K562 (cell line): Measurements from ENCODE around the gene FAM114A1. TPM values are rescaled to one million over a fixed set of nuclear protein-coding genes. Genes with fewer than 3 reads are reported as not detected.

ENCODE experiments used
- ATAC-seq: fragments of 200-7000 bp; cut with Tn5 transposase; 3 replicates; pipeline ENCODE4 v1.9.1; 2020; ENCODE audit warnings: moderate library complexity
- BruUV-seq: library from RNA; stranded (reverse); fragments of 400-500 nt; replicated peaks from 2 replicates; lab custom pipeline; 2021; lab: Mats Ljungman, UMichigan
- CTCF ChIA-PET: fragments of 300-600 bp; formaldehyde crosslinking; extraction: SDS; loops from one replicate; lab custom pipeline; 2021; ENCODE audit warnings: low intra/inter-chr PET ratio; lab: Yijun Ruan, JAX
- POLR2A ChIA-PET: fragments of 300-600, 350-650 bp; sonication (Branson Sonifier 250); formaldehyde crosslinking; extraction: SDS; loops from one replicate; lab custom pipeline; 2021; ENCODE audit warnings: antibody characterized with exemption, inconsistent platforms; lab: Yijun Ruan, JAX
- DNase-seq, 4 experiments: peaks; one replicate each; pipeline versions ENCODE4 v3.0.0 to v3.0.0-alpha.2; 2011 to 2018; ENCODE audit warnings: low spot score in 3 of 4, mixed read lengths in 3 of 4; ENCODE audit errors: extremely low read depth in 1 of 4
- FAIRE-seq: peaks from 2 replicates; lab custom pipeline; 2011; peaks lifted over from hg19 to GRCh38; lab: Jason Lieb, UNC
- H2AFZ ChIP-seq: 2 replicates; pipeline ENCODE4 v1.6.0; 2011; ENCODE audit warnings: low read depth, low read length, control low read depth, inconsistent platforms
- H3K27ac ChIP-seq: fragments of 200-600 bp; 3 replicates; pipeline ENCODE4 v1.8.0; 2011; ENCODE audit warnings: low read depth, mild to moderate bottlenecking, control low read depth, inconsistent platforms, low read length, moderate library complexity, mixed read lengths; ENCODE audit errors: extremely low read depth
- H3K27me3 ChIP-seq, 2 experiments: fragments of 300-600 bp in 1 of 2; 2 replicates in 1 of 2; 3 replicates in 1 of 2; pipeline versions ENCODE4 v1.6.0 to v1.8.0; 2011; ENCODE audit warnings: inconsistent platforms in 2 of 2, low read length in 2 of 2, mild to moderate bottlenecking in 1 of 2, mixed read lengths in 1 of 2, moderate library complexity in 1 of 2; ENCODE audit not compliant: control insufficient read depth in 2 of 2, insufficient read depth in 2 of 2
- H3K36me3 ChIP-seq: fragments of 300-600 bp; 3 replicates; pipeline ENCODE4 v1.8.0; 2011; ENCODE audit warnings: mild to moderate bottlenecking, low read length, inconsistent platforms; ENCODE audit not compliant: control insufficient read depth, insufficient read depth
- H3K4me1 ChIP-seq, 2 experiments: fragments of 200-600 bp in 1 of 2; replicated peaks in 1 of 2; 2 replicates in 1 of 2; 3 replicates in 1 of 2; pipeline versions ENCODE4 v1.5.1 to v1.8.0; 2011; ENCODE audit warnings: inconsistent platforms in 2 of 2, low read length in 2 of 2, mild to moderate bottlenecking in 1 of 2, mixed read lengths in 1 of 2, moderate library complexity in 1 of 2; ENCODE audit not compliant: control insufficient read depth in 2 of 2, insufficient read depth in 2 of 2
- H3K4me2 ChIP-seq: 2 replicates; pipeline ENCODE4 v1.6.1; 2011; ENCODE audit warnings: low read length, control low read depth, inconsistent platforms, mixed read lengths; ENCODE audit not compliant: insufficient read depth
- H3K4me3 ChIP-seq: fragments of 200-600 bp; sonication (generic), shearing (Covaris generic); 2 replicates; pipeline ENCODE4 v1.5.1; 2016; ENCODE audit warnings: control low read depth, inconsistent platforms
- H3K79me2 ChIP-seq: fragments of 200-600 bp; 3 replicates; pipeline ENCODE4 v1.8.0; 2011; ENCODE audit warnings: low read length, inconsistent platforms; ENCODE audit not compliant: control insufficient read depth, insufficient read depth
- H3K9ac ChIP-seq, 2 experiments: 2 replicates each; pipeline versions ENCODE4 v1.6.0 to v1.6.1; 2011; ENCODE audit warnings: low read depth in 2 of 2, low read length in 2 of 2, control low read depth in 1 of 2, inconsistent platforms in 1 of 2, mild to moderate bottlenecking in 1 of 2, mixed read lengths in 1 of 2; ENCODE audit not compliant: insufficient read depth in 1 of 2
- H3K9me1 ChIP-seq: one replicate; pipeline ENCODE4 v1.6.0; 2011; ENCODE audit warnings: inconsistent platforms, mild to moderate bottlenecking, low read length, moderate library complexity; ENCODE audit not compliant: control insufficient read depth, insufficient read depth
- H3K9me3 ChIP-seq: replicated peaks from 2 replicates; pipeline ENCODE4 v1.5.1; 2011; ENCODE audit warnings: low read depth, low read length, inconsistent platforms; ENCODE audit not compliant: control insufficient read depth, insufficient read depth
- H4K20me1 ChIP-seq: replicated peaks from 2 replicates; pipeline ENCODE4 v1.6.1; 2011; ENCODE audit warnings: low read length, inconsistent platforms, mixed read lengths; ENCODE audit not compliant: control insufficient read depth, insufficient read depth
- EGR1 ChIP-seq: fragments of 450-650 bp; conservative IDR thresholded peaks from 2 replicates; pipeline ENCODE4 v1.6.1; 2017; ENCODE audit warnings: mild to moderate bottlenecking
- EP400 ChIP-seq: fragments of 450-650 bp; IDR thresholded peaks from 2 replicates; pipeline ENCODE4 v1.6.1; 2017; ENCODE audit warnings: antibody characterized with exemption, mild to moderate bottlenecking, moderate library complexity
- NR0B1 ChIP-seq: fragments of 450-650 bp; IDR thresholded peaks from one replicate; pipeline ENCODE4 v1.6.1; 2018; ENCODE audit warnings: mild to moderate bottlenecking, moderate library complexity; ENCODE audit not compliant: partially characterized antibody
- ZBTB43 ChIP-seq: sonication (generic); formaldehyde crosslinking; IDR thresholded peaks from 2 replicates; pipeline ENCODE4 v1.8.0; 2023; ENCODE audit warnings: mild to moderate bottlenecking, missing genetic modification reagents
- in situ Hi-C: fragments of 300-500 bp; cut with MboI; formaldehyde crosslinking; loops from 4 replicates; pipeline ENCODE4 v1.15.0; 2018; ENCODE audit warnings: inconsistent platforms, mixed read lengths
- intact Hi-C: fragments of 100-400 bp; cut with micrococcal nuclease; formaldehyde crosslinking; loops from 2 replicates; pipeline ENCODE4 v1.14.2; 2022
- polyA plus RNA-seq, 8 experiments: library from polyadenylated mRNA; depleted of rRNA in 4 of 8; stranded (reverse) in 5 of 8; unstranded in 3 of 8; fragments of >200 nt; fragmentation: Nextera tagmentation in 2 of 8; fragmentation: Illumina TruSeq in 1 of 8; extraction: Ambion mirVana in 2 of 8; extraction: Trizol in 1 of 8; gene quantifications; 2 replicates each; pipeline versions ENCODE4 v1.2.1 to v1.2.3, GENCODE V29; 2011 to 2014; ENCODE audit warnings: inconsistent platforms in 1 of 8, missing spikeins in 1 of 8
- total RNA-seq, 7 experiments: library from RNA; depleted of rRNA in 6 of 7; stranded (reverse); fragments of >200 nt in 6 of 7; fragmentation: Illumina TruSeq in 2 of 7; extraction: Trizol in 2 of 7; gene quantifications; 2 replicates each; pipeline versions ENCODE4 v1.2.1 to v1.2.3, GENCODE V29; 2011 to 2021; ENCODE audit warnings: low replicate concordance in 1 of 7

Gene FAM114A1
- total and polyA plus RNA-seq, 9 of the 15 experiments (the other 6 are each of a cell fraction or from before 2014, with no cell fraction given), result 1.8 to 12.0 (median 4.3) TPM

GRCh38 chr4:38831653-38832052 is 36.0 kb upstream of the FAM114A1 start:
- Histone ChIP-seq H4K20me1 (no peaks in the 10 kb centered on the region), H3K27ac (no peak overlapping the region), H3K4me3 (no peak overlapping the region), H3K4me2 (no peak overlapping the region), H3K27me3 (no peaks in the 10 kb centered on the region), H2AFZ (no peak overlapping the region), H3K9ac (no peak overlapping the region), H3K79me2 (no peaks in the 10 kb centered on the region), H3K9me1 (no peaks in the 10 kb centered on the region), H3K4me1 (no peaks in the 10 kb centered on the region), H3K36me3 (no peaks in the 10 kb centered on the region), H3K9me3 (no peaks in the 10 kb centered on the region)
- no peak for ATAC-seq
- no peak for FAIRE-seq
- no peak for TF ChIP-seq EP400
- no peak for TF ChIP-seq EGR1
- no peak for TF ChIP-seq ZBTB43 (CRISPR knock-in tag)
- TF ChIP-seq NR0B1, result no peak
- BruUV-seq, result no TSS peak
- ChIA-PET CTCF (interaction anchor here (0.6 kb wide), 1 partner anchor 910 kb away, joined by 3 read pairs; no protein-coding TSS in a partner anchor), POLR2A (interaction anchor here (0.6 kb wide), 1 partner anchor 13 kb away, joined by 3 read pairs; no protein-coding TSS in a partner anchor)
- in situ Hi-C loops (no loop called here), intact Hi-C loops (no loop called here)
- DNase-seq, result no peak
